Fibroblast of skin of back (primary cell): Measurements from ENCODE around the gene KCNT2.
"Not testable (repeated sequence)": the region's sequence is repeated elsewhere in the genome, so short reads cannot be mapped to it uniquely, and the experiment has no call there.

Experiments
- DNase-seq: peaks from one replicate; pipeline ENCODE4 v3.0.0-alpha.2; 2013

KCNT2 gene

GRCh38 chr1:196510451-196510850 is 97.8 kb downstream of the KCNT2 start:
- no peak for DNase-seq

GRCh38 chr1:196504224-196504623 is 104.0 kb downstream of the KCNT2 start:
- not testable (repeated sequence) for DNase-seq

GRCh38 chr1:196502437-196502836 is 105.8 kb downstream of the KCNT2 start:
- no peak for DNase-seq

- DNase-seq, result no peak
These were observed 106.3 kb downstream of the KCNT2 start for GRCh38 chr1:196501760-196502428.

- DNase-seq, result no peak
These were observed 110.4 kb downstream of the KCNT2 start for GRCh38 chr1:196497817-196498216.

GRCh38 chr1:196494766-196495165 is 113.5 kb downstream of the KCNT2 start:
- no peak for DNase-seq

- no peak for DNase-seq
These were observed 114.4 kb downstream of the KCNT2 start for GRCh38 chr1:196493881-196494280.

- no peak for DNase-seq
These were observed 119.7 kb downstream of the KCNT2 start for GRCh38 chr1:196488579-196488978.

- no peak for DNase-seq
These were observed 121.9 kb downstream of the KCNT2 start for GRCh38 chr1:196486346-196486745.

GRCh38 chr1:196481616-196482015 is 126.6 kb downstream of the KCNT2 start:
- DNase-seq, result peak; percentile 14

GRCh38 chr1:196477262-196477661 is 131.0 kb downstream of the KCNT2 start:
- DNase-seq, result no peak

GRCh38 chr1:196467230-196467925 is 140.9 kb downstream of the KCNT2 start:
- peak; percentile 16 for DNase-seq

GRCh38 chr1:196466654-196467053 is 141.6 kb downstream of the KCNT2 start:
- DNase-seq, result peak; percentile 83

GRCh38 chr1:196466166-196466565 is 142.1 kb downstream of the KCNT2 start:
- DNase-seq, result no peak

- DNase-seq, result peak; percentile 52
These were observed 143.7 kb downstream of the KCNT2 start for GRCh38 chr1:196464480-196464941.

- DNase-seq, result no peak
These were observed 146.2 kb downstream of the KCNT2 start for GRCh38 chr1:196462086-196462485.

- no peak for DNase-seq
These were observed 146.7 kb downstream of the KCNT2 start for GRCh38 chr1:196461521-196461920.

- DNase-seq, result no peak
These were observed 148.9 kb downstream of the KCNT2 start for GRCh38 chr1:196459383-196459782.

- DNase-seq, result no peak
These were observed 153.4 kb downstream of the KCNT2 start for GRCh38 chr1:196454792-196455191.

GRCh38 chr1:196451103-196451502 is 157.1 kb downstream of the KCNT2 start:
- no peak for DNase-seq

GRCh38 chr1:196450143-196451095 is 157.8 kb downstream of the KCNT2 start:
- no peak for DNase-seq

- DNase-seq, result no peak
These were observed 158.8 kb downstream of the KCNT2 start for GRCh38 chr1:196449460-196449859.

- no peak for DNase-seq
These were observed 162.5 kb downstream of the KCNT2 start for GRCh38 chr1:196445775-196446174.
